Panc1 (cell line): ENCODE data around the gene PHEX. TPM values are rescaled to one million over a fixed set of nuclear protein-coding genes. Genes with fewer than 3 reads are reported as not detected.

Experiments
- ATAC-seq: fragments of 200-7000 bp; cut with Tn5 transposase; 2 replicates; pipeline ENCODE4 v1.9.1; 2020; ENCODE audit warnings: mild to moderate bottlenecking, moderate library complexity
- BruUV-seq: library from RNA; stranded (reverse); fragments of 400-500 nt; replicated peaks from 2 replicates; lab custom pipeline; 2021; lab: Mats Ljungman, UMichigan
- CTCF ChIA-PET: fragments of 300-600 bp; sonication (Branson Sonifier 250); formaldehyde crosslinking; loops from one replicate; lab custom pipeline; 2022; ENCODE audit warnings: antibody characterized with exemption; lab: Charles Lee
- POLR2A ChIA-PET: fragments of 300-600 bp; sonication (Branson Sonifier 250); formaldehyde crosslinking; loops from one replicate; lab custom pipeline; 2022; ENCODE audit warnings: antibody characterized with exemption; lab: Charles Lee
- DNase-seq: peaks from one replicate; pipeline ENCODE4 v3.0.0-alpha.2; 2010; ENCODE audit warnings: low read depth, low spot score
- H3K27ac ChIP-seq: 2 replicates; pipeline ENCODE4 v1.5.1; 2011; ENCODE audit warnings: mild to moderate bottlenecking, low read length, inconsistent platforms
- H3K27me3 ChIP-seq: fragments of 200-500 bp; sonication (Bioruptor generic); 2 replicates; pipeline ENCODE4 v1.6.0; 2014; ENCODE audit warnings: low read length, inconsistent platforms; ENCODE audit not compliant: control insufficient read depth, insufficient read depth
- H3K36me3 ChIP-seq: fragments of 200-500 bp; sonication (Bioruptor generic); 2 replicates; pipeline ENCODE4 v1.5.1; 2014; ENCODE audit warnings: inconsistent platforms, mild to moderate bottlenecking, low read length, moderate library complexity; ENCODE audit not compliant: control insufficient read depth, insufficient read depth
- H3K4me1 ChIP-seq: 2 replicates; pipeline ENCODE4 v1.5.1; 2011; ENCODE audit warnings: inconsistent platforms, mild to moderate bottlenecking, low read length, moderate library complexity; ENCODE audit not compliant: control insufficient read depth, insufficient read depth
- H3K4me3 ChIP-seq, 2 experiments: 2 replicates each; pipeline ENCODE4 v1.5.1; 2011 to 2012; ENCODE audit warnings: low read depth in 2 of 2, low read length in 2 of 2, mild to moderate bottlenecking in 2 of 2, inconsistent platforms in 1 of 2, moderate library complexity in 1 of 2
- H3K9me3 ChIP-seq: fragments of 200-500 bp; sonication (Bioruptor generic); 2 replicates; pipeline ENCODE4 v1.5.1; 2014; ENCODE audit warnings: low read depth, mild to moderate bottlenecking, inconsistent platforms, low read length, moderate library complexity; ENCODE audit not compliant: control insufficient read depth, insufficient read depth
- POLR2AphosphoS5 ChIP-seq: IDR thresholded peaks from 2 replicates; pipeline ENCODE4 v1.6.1; 2012; ENCODE audit warnings: mild to moderate bottlenecking, low read depth, low read length, moderate library complexity
- SIN3A ChIP-seq: IDR thresholded peaks from 2 replicates; pipeline ENCODE4 v1.6.1; 2012; ENCODE audit warnings: low read depth, mild to moderate bottlenecking, low read length, moderate library complexity, borderline replicate concordance; ENCODE audit not compliant: insufficient read depth
- TCF7L2 ChIP-seq: IDR thresholded peaks from 2 replicates; pipeline ENCODE4 v1.6.1; 2011; ENCODE audit warnings: mild to moderate bottlenecking, low read depth, low read length, inconsistent platforms
- in situ Hi-C: cut with HindIII; loops from 2 replicates; pipeline ENCODE4 v1.10.0; 2016; ENCODE audit warnings: low sequenced_read_pairs, low pct_unique_long_range_greater_than_20kb
- intact Hi-C: fragments of 100-400 bp; cut with micrococcal nuclease; formaldehyde crosslinking; loops from one replicate; pipeline ENCODE4 v1.10.0; 2022; ENCODE audit not compliant: unreplicated experiment
- total RNA-seq: library from RNA; stranded (reverse); gene quantifications from one replicate; pipeline ENCODE4 v1.2.1, GENCODE V29; 2021; ENCODE audit not compliant: unreplicated experiment
- TF ChIP-seq, protein P1 (sequence below): fragments of 450-650 bp; IDR thresholded peaks from 2 replicates; pipeline ENCODE4 v1.5.1; 2017; ENCODE audit warnings: mild to moderate bottlenecking
- TF ChIP-seq, protein P2 (sequence below), 2 experiments: IDR thresholded peaks; 2 replicates each; pipeline ENCODE4 v1.6.1; 2011 to 2012; ENCODE audit warnings: low read depth in 2 of 2, control low read depth in 1 of 2, low read length in 1 of 2, mild to moderate bottlenecking in 1 of 2, moderate library complexity in 1 of 2; ENCODE audit not compliant: insufficient read depth in 1 of 2

The PHEX gene
- total RNA-seq, 1 experiment from 2014 or later: 0.23 TPM

GRCh38 chrX:22032506-22032905 lies 381 bp downstream of the PHEX start:
- ChIA-PET POLR2A (no interaction called here), CTCF (no interaction called here)
- intact Hi-C loops: no loop called here
- DNase-seq: no peak
- H3K27ac ChIP-seq: no peak overlapping the region
- no peaks in the 10 kb centered on the region for H3K4me1 ChIP-seq
- no TSS peak for BruUV-seq
- no peaks in the 10 kb centered on the region for H3K36me3 ChIP-seq
- in situ Hi-C loops: no loop called here
- ATAC-seq: no peak
- no peak overlapping the region for H3K4me3 ChIP-seq
- no peaks in the 10 kb centered on the region for H3K27me3 ChIP-seq
- TF ChIP-seq POLR2AphosphoS5: no peak
- TF ChIP-seq, protein P1, sequence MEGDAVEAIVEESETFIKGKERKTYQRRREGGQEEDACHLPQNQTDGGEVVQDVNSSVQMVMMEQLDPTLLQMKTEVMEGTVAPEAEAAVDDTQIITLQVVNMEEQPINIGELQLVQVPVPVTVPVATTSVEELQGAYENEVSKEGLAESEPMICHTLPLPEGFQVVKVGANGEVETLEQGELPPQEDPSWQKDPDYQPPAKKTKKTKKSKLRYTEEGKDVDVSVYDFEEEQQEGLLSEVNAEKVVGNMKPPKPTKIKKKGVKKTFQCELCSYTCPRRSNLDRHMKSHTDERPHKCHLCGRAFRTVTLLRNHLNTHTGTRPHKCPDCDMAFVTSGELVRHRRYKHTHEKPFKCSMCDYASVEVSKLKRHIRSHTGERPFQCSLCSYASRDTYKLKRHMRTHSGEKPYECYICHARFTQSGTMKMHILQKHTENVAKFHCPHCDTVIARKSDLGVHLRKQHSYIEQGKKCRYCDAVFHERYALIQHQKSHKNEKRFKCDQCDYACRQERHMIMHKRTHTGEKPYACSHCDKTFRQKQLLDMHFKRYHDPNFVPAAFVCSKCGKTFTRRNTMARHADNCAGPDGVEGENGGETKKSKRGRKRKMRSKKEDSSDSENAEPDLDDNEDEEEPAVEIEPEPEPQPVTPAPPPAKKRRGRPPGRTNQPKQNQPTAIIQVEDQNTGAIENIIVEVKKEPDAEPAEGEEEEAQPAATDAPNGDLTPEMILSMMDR: no peak
- no peak for TF ChIP-seq SIN3A
- TF ChIP-seq, protein P2, sequence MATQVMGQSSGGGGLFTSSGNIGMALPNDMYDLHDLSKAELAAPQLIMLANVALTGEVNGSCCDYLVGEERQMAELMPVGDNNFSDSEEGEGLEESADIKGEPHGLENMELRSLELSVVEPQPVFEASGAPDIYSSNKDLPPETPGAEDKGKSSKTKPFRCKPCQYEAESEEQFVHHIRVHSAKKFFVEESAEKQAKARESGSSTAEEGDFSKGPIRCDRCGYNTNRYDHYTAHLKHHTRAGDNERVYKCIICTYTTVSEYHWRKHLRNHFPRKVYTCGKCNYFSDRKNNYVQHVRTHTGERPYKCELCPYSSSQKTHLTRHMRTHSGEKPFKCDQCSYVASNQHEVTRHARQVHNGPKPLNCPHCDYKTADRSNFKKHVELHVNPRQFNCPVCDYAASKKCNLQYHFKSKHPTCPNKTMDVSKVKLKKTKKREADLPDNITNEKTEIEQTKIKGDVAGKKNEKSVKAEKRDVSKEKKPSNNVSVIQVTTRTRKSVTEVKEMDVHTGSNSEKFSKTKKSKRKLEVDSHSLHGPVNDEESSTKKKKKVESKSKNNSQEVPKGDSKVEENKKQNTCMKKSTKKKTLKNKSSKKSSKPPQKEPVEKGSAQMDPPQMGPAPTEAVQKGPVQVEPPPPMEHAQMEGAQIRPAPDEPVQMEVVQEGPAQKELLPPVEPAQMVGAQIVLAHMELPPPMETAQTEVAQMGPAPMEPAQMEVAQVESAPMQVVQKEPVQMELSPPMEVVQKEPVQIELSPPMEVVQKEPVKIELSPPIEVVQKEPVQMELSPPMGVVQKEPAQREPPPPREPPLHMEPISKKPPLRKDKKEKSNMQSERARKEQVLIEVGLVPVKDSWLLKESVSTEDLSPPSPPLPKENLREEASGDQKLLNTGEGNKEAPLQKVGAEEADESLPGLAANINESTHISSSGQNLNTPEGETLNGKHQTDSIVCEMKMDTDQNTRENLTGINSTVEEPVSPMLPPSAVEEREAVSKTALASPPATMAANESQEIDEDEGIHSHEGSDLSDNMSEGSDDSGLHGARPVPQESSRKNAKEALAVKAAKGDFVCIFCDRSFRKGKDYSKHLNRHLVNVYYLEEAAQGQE (IDR thresholded peaks at IDR 0.05; ENCODE audit: insufficient read depth in 1 of 2, low read depth in 2 of 2, low read length in 1 of 2): no peak
- TF ChIP-seq TCF7L2: no peak
- no peaks in the 10 kb centered on the region for H3K9me3 ChIP-seq

GRCh38 chrX:22033818-22034217 lies 1.7 kb downstream of the PHEX start:
- Histone ChIP-seq H3K27ac (no peak overlapping the region), H3K27me3 (no peaks in the 10 kb centered on the region), H3K9me3 (no peaks in the 10 kb centered on the region), H3K36me3 (no peaks in the 10 kb centered on the region), H3K4me1 (no peaks in the 10 kb centered on the region), H3K4me3 (no peak overlapping the region)
- TF ChIP-seq TCF7L2 (no peak), SIN3A (no peak), POLR2AphosphoS5 (no peak)
- TF ChIP-seq, protein P2 (IDR thresholded peaks at IDR 0.05; ENCODE audit: insufficient read depth in 1 of 2, low read depth in 2 of 2, low read length in 1 of 2): no peak
- TF ChIP-seq, protein P1: no peak
- ATAC-seq (no peak), DNase-seq (no peak)
- BruUV-seq: no TSS peak
- POLR2A ChIA-PET: no interaction called here
- in situ Hi-C loops (no loop called here), intact Hi-C loops (no loop called here)
- CTCF ChIA-PET: no interaction called here
